K562 (cell line): ENCODE results near the gene LYRM1. TPM values are rescaled to one million over a fixed set of nuclear protein-coding genes. Genes with fewer than 3 reads are reported as not detected.

Experiments used
- FOXK1 ChIP-seq: sonication (generic); formaldehyde crosslinking; IDR thresholded peaks from 2 replicates; pipeline ENCODE4 v1.8.0; 2022; ENCODE audit warnings: missing genetic modification reagents, mild to moderate bottlenecking, borderline replicate concordance
- KHSRP ChIP-seq: fragments of 450-650 bp; IDR thresholded peaks from 2 replicates; pipeline ENCODE4 v1.6.1; 2017
- KLF1 ChIP-seq: fragments of 450-650 bp; IDR thresholded peaks from 2 replicates; pipeline ENCODE4 v1.6.1; 2016; ENCODE audit warnings: missing genetic modification characterization, missing compliant biosample characterization
- L3MBTL2 ChIP-seq: fragments of 450-650 bp; IDR thresholded peaks from 2 replicates; pipeline ENCODE4 v1.6.1; 2016; ENCODE audit warnings: mild to moderate bottlenecking, moderate library complexity
- NR0B1 ChIP-seq: fragments of 450-650 bp; IDR thresholded peaks from one replicate; pipeline ENCODE4 v1.6.1; 2018; ENCODE audit warnings: mild to moderate bottlenecking, moderate library complexity; ENCODE audit not compliant: partially characterized antibody
- ZNF134 ChIP-seq: fragments of 250-450 bp; sonication (Bioruptor Pico); conservative IDR thresholded peaks from 2 replicates; pipeline ENCODE4 v1.4.0; 2020
- polyA plus RNA-seq, 8 experiments: library from polyadenylated mRNA; depleted of rRNA in 4 of 8; stranded (reverse) in 5 of 8; unstranded in 3 of 8; fragments of >200 nt; fragmentation: Nextera tagmentation in 2 of 8; fragmentation: Illumina TruSeq in 1 of 8; extraction: Ambion mirVana in 2 of 8; extraction: Trizol in 1 of 8; gene quantifications; 2 replicates each; pipeline versions ENCODE4 v1.2.1 to v1.2.3, GENCODE V29; 2011 to 2014; ENCODE audit warnings: inconsistent platforms in 1 of 8, missing spikeins in 1 of 8
- total RNA-seq, 7 experiments: library from RNA; depleted of rRNA in 6 of 7; stranded (reverse); fragments of >200 nt in 6 of 7; fragmentation: Illumina TruSeq in 2 of 7; extraction: Trizol in 2 of 7; gene quantifications; 2 replicates each; pipeline versions ENCODE4 v1.2.1 to v1.2.3, GENCODE V29; 2011 to 2021; ENCODE audit warnings: low replicate concordance in 1 of 7
- TF ChIP-seq, protein P1 (sequence below): fragments of 250-450 bp; sonication (Bioruptor Pico); IDR thresholded peaks from 2 replicates; pipeline ENCODE4 v1.4.0; 2020
- TF ChIP-seq, protein P2 (sequence below): sonication (generic); formaldehyde crosslinking; IDR thresholded peaks from 2 replicates; pipeline ENCODE4 v1.8.0; 2022; ENCODE audit warnings: mild to moderate bottlenecking, missing genetic modification reagents
- TF ChIP-seq, protein P3 (sequence below): fragments of 450-650 bp; IDR thresholded peaks from 2 replicates; pipeline ENCODE4 v1.6.1; 2016; ENCODE audit warnings: antibody characterized with exemption
- TF ChIP-seq, protein P4 (sequence below): fragments of 250-450 bp; sonication (Bioruptor Pico); IDR thresholded peaks from 2 replicates; pipeline ENCODE4 v1.8.0; 2021; ENCODE audit warnings: mild to moderate bottlenecking, moderate library complexity
- TF ChIP-seq, protein P5 (sequence below): fragments of 200-400 bp; formaldehyde crosslinking; IDR thresholded peaks from 2 replicates; pipeline ENCODE4 v1.6.1; 2017; ENCODE audit warnings: mild to moderate bottlenecking, low read depth, low read length, moderate library complexity
- TF ChIP-seq, protein P6 (sequence below): fragments of 450-650 bp; formaldehyde crosslinking; IDR thresholded peaks from 2 replicates; pipeline ENCODE4 v1.4.0; 2020; ENCODE audit warnings: mild to moderate bottlenecking, moderate library complexity

LYRM1 gene
- total and polyA plus RNA-seq, 9 of the 15 experiments (the other 6 are each of a cell fraction or from before 2014, with no cell fraction given), result 17.5 to 44.1 (median 32.7) TPM

GRCh38 chr16:20900299-20901067 is at the start of gene LYRM1, which contains the start of gene DCUN1D3 (continued):
- TF ChIP-seq, protein P1, sequence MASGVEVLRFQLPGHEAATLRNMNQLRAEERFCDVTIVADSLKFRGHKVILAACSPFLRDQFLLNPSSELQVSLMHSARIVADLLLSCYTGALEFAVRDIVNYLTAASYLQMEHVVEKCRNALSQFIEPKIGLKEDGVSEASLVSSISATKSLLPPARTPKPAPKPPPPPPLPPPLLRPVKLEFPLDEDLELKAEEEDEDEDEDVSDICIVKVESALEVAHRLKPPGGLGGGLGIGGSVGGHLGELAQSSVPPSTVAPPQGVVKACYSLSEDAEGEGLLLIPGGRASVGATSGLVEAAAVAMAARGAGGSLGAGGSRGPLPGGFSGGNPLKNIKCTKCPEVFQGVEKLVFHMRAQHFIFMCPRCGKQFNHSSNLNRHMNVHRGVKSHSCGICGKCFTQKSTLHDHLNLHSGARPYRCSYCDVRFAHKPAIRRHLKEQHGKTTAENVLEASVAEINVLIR (CRISPR knock-in tag), result peak; percentile 75
- TF ChIP-seq, protein P2, sequence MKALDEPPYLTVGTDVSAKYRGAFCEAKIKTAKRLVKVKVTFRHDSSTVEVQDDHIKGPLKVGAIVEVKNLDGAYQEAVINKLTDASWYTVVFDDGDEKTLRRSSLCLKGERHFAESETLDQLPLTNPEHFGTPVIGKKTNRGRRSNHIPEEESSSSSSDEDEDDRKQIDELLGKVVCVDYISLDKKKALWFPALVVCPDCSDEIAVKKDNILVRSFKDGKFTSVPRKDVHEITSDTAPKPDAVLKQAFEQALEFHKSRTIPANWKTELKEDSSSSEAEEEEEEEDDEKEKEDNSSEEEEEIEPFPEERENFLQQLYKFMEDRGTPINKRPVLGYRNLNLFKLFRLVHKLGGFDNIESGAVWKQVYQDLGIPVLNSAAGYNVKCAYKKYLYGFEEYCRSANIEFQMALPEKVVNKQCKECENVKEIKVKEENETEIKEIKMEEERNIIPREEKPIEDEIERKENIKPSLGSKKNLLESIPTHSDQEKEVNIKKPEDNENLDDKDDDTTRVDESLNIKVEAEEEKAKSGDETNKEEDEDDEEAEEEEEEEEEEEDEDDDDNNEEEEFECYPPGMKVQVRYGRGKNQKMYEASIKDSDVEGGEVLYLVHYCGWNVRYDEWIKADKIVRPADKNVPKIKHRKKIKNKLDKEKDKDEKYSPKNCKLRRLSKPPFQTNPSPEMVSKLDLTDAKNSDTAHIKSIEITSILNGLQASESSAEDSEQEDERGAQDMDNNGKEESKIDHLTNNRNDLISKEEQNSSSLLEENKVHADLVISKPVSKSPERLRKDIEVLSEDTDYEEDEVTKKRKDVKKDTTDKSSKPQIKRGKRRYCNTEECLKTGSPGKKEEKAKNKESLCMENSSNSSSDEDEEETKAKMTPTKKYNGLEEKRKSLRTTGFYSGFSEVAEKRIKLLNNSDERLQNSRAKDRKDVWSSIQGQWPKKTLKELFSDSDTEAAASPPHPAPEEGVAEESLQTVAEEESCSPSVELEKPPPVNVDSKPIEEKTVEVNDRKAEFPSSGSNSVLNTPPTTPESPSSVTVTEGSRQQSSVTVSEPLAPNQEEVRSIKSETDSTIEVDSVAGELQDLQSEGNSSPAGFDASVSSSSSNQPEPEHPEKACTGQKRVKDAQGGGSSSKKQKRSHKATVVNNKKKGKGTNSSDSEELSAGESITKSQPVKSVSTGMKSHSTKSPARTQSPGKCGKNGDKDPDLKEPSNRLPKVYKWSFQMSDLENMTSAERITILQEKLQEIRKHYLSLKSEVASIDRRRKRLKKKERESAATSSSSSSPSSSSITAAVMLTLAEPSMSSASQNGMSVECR (CRISPR knock-in tag), result peak; percentile 63; the same call in 1 of the 2 replicates
- TF ChIP-seq, protein P3, sequence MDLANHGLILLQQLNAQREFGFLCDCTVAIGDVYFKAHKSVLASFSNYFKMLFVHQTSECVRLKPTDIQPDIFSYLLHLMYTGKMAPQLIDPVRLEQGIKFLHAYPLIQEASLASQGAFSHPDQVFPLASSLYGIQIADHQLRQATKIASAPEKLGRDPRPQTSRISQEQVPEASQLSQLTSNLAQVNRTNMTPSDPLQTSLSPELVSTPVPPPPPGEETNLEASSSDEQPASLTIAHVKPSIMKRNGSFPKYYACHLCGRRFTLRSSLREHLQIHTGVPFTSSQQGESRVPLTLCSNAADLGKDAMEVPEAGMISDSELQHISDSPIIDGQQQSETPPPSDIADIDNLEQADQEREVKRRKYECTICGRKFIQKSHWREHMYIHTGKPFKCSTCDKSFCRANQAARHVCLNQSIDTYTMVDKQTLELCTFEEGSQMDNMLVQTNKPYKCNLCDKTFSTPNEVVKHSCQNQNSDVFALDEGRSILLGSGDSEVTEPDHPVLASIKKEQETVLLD, result peak; percentile 97
- TF ChIP-seq NR0B1 (no peak), KLF1 (tag) (no peak), FOXK1 (CRISPR knock-in tag) (no peak), KHSRP (peak; percentile 67; the same call in 1 of the 2 replicates), L3MBTL2 (no peak; the same call in 1 of the 2 replicates), ZNF134 (CRISPR knock-in tag) (0 out of 2 replicates have a peak, but pooled peaks have one; percentile 44)
- TF ChIP-seq, protein P4, sequence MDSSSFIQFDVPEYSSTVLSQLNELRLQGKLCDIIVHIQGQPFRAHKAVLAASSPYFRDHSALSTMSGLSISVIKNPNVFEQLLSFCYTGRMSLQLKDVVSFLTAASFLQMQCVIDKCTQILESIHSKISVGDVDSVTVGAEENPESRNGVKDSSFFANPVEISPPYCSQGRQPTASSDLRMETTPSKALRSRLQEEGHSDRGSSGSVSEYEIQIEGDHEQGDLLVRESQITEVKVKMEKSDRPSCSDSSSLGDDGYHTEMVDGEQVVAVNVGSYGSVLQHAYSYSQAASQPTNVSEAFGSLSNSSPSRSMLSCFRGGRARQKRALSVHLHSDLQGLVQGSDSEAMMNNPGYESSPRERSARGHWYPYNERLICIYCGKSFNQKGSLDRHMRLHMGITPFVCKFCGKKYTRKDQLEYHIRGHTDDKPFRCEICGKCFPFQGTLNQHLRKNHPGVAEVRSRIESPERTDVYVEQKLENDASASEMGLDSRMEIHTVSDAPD (CRISPR knock-in tag), result no peak
- TF ChIP-seq, protein P5, sequence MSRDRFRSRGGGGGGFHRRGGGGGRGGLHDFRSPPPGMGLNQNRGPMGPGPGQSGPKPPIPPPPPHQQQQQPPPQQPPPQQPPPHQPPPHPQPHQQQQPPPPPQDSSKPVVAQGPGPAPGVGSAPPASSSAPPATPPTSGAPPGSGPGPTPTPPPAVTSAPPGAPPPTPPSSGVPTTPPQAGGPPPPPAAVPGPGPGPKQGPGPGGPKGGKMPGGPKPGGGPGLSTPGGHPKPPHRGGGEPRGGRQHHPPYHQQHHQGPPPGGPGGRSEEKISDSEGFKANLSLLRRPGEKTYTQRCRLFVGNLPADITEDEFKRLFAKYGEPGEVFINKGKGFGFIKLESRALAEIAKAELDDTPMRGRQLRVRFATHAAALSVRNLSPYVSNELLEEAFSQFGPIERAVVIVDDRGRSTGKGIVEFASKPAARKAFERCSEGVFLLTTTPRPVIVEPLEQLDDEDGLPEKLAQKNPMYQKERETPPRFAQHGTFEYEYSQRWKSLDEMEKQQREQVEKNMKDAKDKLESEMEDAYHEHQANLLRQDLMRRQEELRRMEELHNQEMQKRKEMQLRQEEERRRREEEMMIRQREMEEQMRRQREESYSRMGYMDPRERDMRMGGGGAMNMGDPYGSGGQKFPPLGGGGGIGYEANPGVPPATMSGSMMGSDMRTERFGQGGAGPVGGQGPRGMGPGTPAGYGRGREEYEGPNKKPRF, result no peak
- TF ChIP-seq, protein P6, sequence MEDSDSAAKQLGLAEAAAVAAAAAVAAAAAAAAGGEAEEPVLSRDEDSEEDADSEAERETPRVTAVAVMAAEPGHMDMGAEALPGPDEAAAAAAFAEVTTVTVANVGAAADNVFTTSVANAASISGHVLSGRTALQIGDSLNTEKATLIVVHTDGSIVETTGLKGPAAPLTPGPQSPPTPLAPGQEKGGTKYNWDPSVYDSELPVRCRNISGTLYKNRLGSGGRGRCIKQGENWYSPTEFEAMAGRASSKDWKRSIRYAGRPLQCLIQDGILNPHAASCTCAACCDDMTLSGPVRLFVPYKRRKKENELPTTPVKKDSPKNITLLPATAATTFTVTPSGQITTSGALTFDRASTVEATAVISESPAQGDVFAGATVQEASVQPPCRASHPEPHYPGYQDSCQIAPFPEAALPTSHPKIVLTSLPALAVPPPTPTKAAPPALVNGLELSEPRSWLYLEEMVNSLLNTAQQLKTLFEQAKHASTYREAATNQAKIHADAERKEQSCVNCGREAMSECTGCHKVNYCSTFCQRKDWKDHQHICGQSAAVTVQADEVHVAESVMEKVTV (CRISPR knock-in tag), result no peak
